Stomach (tissue), 9 donors: ENCODE results near the gene ZCCHC14. TPM values are rescaled to one million over a fixed set of nuclear protein-coding genes. Genes with fewer than 3 reads are reported as not detected.
A peak's percentile ranks its signal among the peaks of the same experiment; 100 is the strongest.

ENCODE experiments used
- DNase-seq, 2 donors: peaks; one replicate each; pipeline versions ENCODE4 v3.0.0 to v3.0.0-alpha.2; 2013 to 2019
- H3K27ac ChIP-seq, 5 donors: fragments of 200-600 bp in 4 of 5; sonication (generic) in 4 of 5; one replicate each; pipeline ENCODE4 v1.5.1; 2013 to 2019; ENCODE audit warnings: mild to moderate bottlenecking in 1 of 5, moderate library complexity in 1 of 5
- H3K27me3 ChIP-seq, 3 donors: fragments of 200-600 bp; sonication (generic); one replicate each; pipeline ENCODE4 v1.5.1; 2017 to 2019; ENCODE audit warnings: mixed run types in 1 of 3
- H3K36me3 ChIP-seq, 4 donors: fragments of 200-600 bp; sonication (generic); 1 replicate in 3 of 4; 2 replicates in 1 of 4; pipeline ENCODE4 v1.5.1; 2016 to 2019
- H3K4me1 ChIP-seq, 4 donors: fragments of 200-600 bp; sonication (generic); one replicate each; pipeline ENCODE4 v1.5.1; 2016 to 2019
- H3K4me3 ChIP-seq, 4 donors: fragments of 200-600 bp; sonication (generic) in 3 of 4; one replicate each; pipeline ENCODE4 v1.5.1; 2016 to 2019; ENCODE audit warnings: mild to moderate bottlenecking in 1 of 4
- H3K9me3 ChIP-seq, 4 donors: fragments of 200-600 bp; sonication (generic); one replicate each; pipeline ENCODE4 v1.5.1; 2016 to 2019
- CTCF ChIP-seq, 7 experiments: fragments of 450-650 bp in 4 of 7; fragments of 200-600 bp in 3 of 7; sonication (generic) in 3 of 7; IDR thresholded peaks; one replicate each; pipeline ENCODE4 v1.5.1; 2016 to 2019; ENCODE audit warnings: antibody characterized with exemption in 7 of 7, control low read depth in 2 of 7, mild to moderate bottlenecking in 1 of 7
- EP300 ChIP-seq: sonication (generic); formaldehyde crosslinking; IDR thresholded peaks from one replicate; pipeline ENCODE4 v1.6.1; 2017; ENCODE audit warnings: antibody characterized with exemption
- POLR2A ChIP-seq, 4 donors: fragments of 450-650 bp; IDR thresholded peaks; one replicate each; pipeline ENCODE4 v1.6.1; 2016; ENCODE audit warnings: antibody characterized with exemption in 4 of 4, control low read depth in 2 of 4, mild to moderate bottlenecking in 1 of 4, moderate library complexity in 1 of 4
- POLR2AphosphoS5 ChIP-seq, 3 donors: sonication (generic); formaldehyde crosslinking; IDR thresholded peaks; one replicate each; pipeline ENCODE4 v1.6.1; 2016; ENCODE audit warnings: antibody characterized with exemption in 3 of 3
- WGBS, 5 donors: extraction: QIAGEN DNeasy Blood & Tissue Kit in 3 of 5; methylation state at CpG; one replicate each; pipeline versions ENCODE4 v1.1.5 to v1.1.7; 2013 to 2018; 5-methylcytosine and 5-hydroxymethylcytosine counted together
- intact Hi-C: fragments of 100-400 bp; cut with DNase I; formaldehyde crosslinking; loops from one replicate; pipeline ENCODE4 v1.15.1; 2023; ENCODE audit warnings: low total_unique reads
- polyA plus RNA-seq, 3 donors: library from polyadenylated mRNA; stranded (reverse); fragments of 200-250 nt; gene quantifications; one replicate each; pipeline ENCODE4 v1.2.3, GENCODE V29; 2013
- total RNA-seq, 5 donors: library from RNA; depleted of rRNA; stranded (reverse); fragments of >200 nt; gene quantifications; one replicate each; pipeline versions ENCODE4 v1.1.0 to v1.2.3, GENCODE V29; 2014 to 2016
- donor health status: healthy with polysubstance abuse.
- donor health status: Bipolar disorder and iron deficiency.
- donor health status: healthy.

The ZCCHC14 gene
- total and polyA plus RNA-seq, 8 donors = 5.4 to 25.9 (median 16.7) TPM

GRCh38 chr16:87369796-87370719 lies 122.8 kb downstream of the ZCCHC14 start:
- WGBS, 5 donors = 77 to 90% (median 84%) methylated on average over 11 to 16 of the region's 16 CpGs
- H3K9me3 ChIP-seq = no peaks in the 10 kb centered on the region
- no peaks in the 10 kb centered on the region for H3K27me3 ChIP-seq
- H3K36me3 ChIP-seq = peaks cover 6 to 16% (median 13%) of the 10 kb centered on the region in 4 donors
- peaks cover 33 to 74% (median 51%) of the 10 kb centered on the region in 4 donors for H3K4me1 ChIP-seq
- no peak for TF ChIP-seq CTCF (IDR thresholded peaks at IDR 0.05)
- no peak overlapping the region for H3K4me3 ChIP-seq
- peak overlapping the region in 1 of 5 donors; percentile 65 for H3K27ac ChIP-seq
- no peak for DNase-seq
- intact Hi-C loops = no loop called here

- DNase-seq = no peak
- Histone ChIP-seq H3K9me3 (no peaks in the 10 kb centered on the region), H3K4me1 (peaks cover 39 to 76% (median 57%) of the 10 kb centered on the region in 4 donors), H3K27ac (peak overlapping the region in 2 of 5 donors; percentile 35 to 43), H3K27me3 (no peaks in the 10 kb centered on the region), H3K4me3 (no peak overlapping the region), H3K36me3 (peaks cover 6 to 15% (median 11%) of the 10 kb centered on the region in 4 donors)
- no peak for TF ChIP-seq CTCF (IDR thresholded peaks at IDR 0.05)
- no peak for TF ChIP-seq POLR2AphosphoS5 (IDR thresholded peaks at IDR 0.05)
- no peak for TF ChIP-seq EP300
- no peak for TF ChIP-seq POLR2A (IDR thresholded peaks at IDR 0.05)
- 87 to 93% (median 90%) methylated on average over 14 of the region's 14 CpGs for WGBS, 5 donors
- intact Hi-C loops = no loop called here
These were observed 123.6 kb downstream of the ZCCHC14 start for GRCh38 chr16:87369117-87369765.

- H3K9me3 ChIP-seq = no peaks in the 10 kb centered on the region
- H3K36me3 ChIP-seq = peaks cover 6 to 15% (median 11%) of the 10 kb centered on the region in 4 donors
- no peaks in the 10 kb centered on the region for H3K27me3 ChIP-seq
- peaks cover 49 to 85% (median 67%) of the 10 kb centered on the region in 4 donors for H3K4me1 ChIP-seq
- no peak overlapping the region for H3K4me3 ChIP-seq
- intact Hi-C loops = no loop called here
- DNase-seq = no peak
- TF ChIP-seq POLR2AphosphoS5 (IDR thresholded peaks at IDR 0.05) (no peak), CTCF (IDR thresholded peaks at IDR 0.05) (no peak), POLR2A (IDR thresholded peaks at IDR 0.05) (no peak), EP300 (no peak)
- peak overlapping the region in 2 of 5 donors; percentile 35 to 43 for H3K27ac ChIP-seq
- WGBS, 5 donors = 55 to 60% (median 58%) methylated on average over 5 of the region's 5 CpGs
These were observed 124.6 kb downstream of the ZCCHC14 start for GRCh38 chr16:87368029-87368770.

GRCh38 chr16:87367529-87367928 lies 125.3 kb downstream of the ZCCHC14 start:
- H3K27ac ChIP-seq = no peak overlapping the region
- peaks cover 49 to 91% (median 71%) of the 10 kb centered on the region in 4 donors for H3K4me1 ChIP-seq
- WGBS, 5 donors = 84 to 93% (median 91%) methylated on average over 9 of the region's 9 CpGs

More at GRCh38 chr16:87367529-87367928, 125.3 kb downstream of the ZCCHC14 start:
- no peaks in the 10 kb centered on the region for H3K9me3 ChIP-seq
- DNase-seq = no peak
- TF ChIP-seq POLR2A (IDR thresholded peaks at IDR 0.05) (no peak), EP300 (no peak), CTCF (IDR thresholded peaks at IDR 0.05) (no peak), POLR2AphosphoS5 (IDR thresholded peaks at IDR 0.05) (no peak)
- peaks cover 6 to 15% (median 12%) of the 10 kb centered on the region in 4 donors for H3K36me3 ChIP-seq
- no peaks in the 10 kb centered on the region for H3K27me3 ChIP-seq
- intact Hi-C loops = no loop called here
- no peak overlapping the region for H3K4me3 ChIP-seq
